HepG2 (cell line): ENCODE results near the gene ASCC3. TPM values are rescaled to one million over a fixed set of nuclear protein-coding genes. Genes with fewer than 3 reads are reported as not detected.

Source experiments
- ATAC-seq: fragments of 200-7000 bp; cut with Tn5 transposase; 3 replicates; pipeline ENCODE4 v1.9.1; 2020; ENCODE audit warnings: mild to moderate bottlenecking, moderate library complexity
- BruUV-seq: library from RNA; stranded (reverse); fragments of 400-500 nt; replicated peaks from 2 replicates; lab custom pipeline; 2021; lab: Mats Ljungman, UMichigan
- CTCF ChIA-PET: fragments of 300-600 bp; formaldehyde crosslinking; extraction: SDS; loops from one replicate; lab custom pipeline; 2021; ENCODE audit warnings: low total read pairs, inconsistent platforms, low intra/inter-chr PET ratio; lab: Yijun Ruan, JAX
- POLR2A ChIA-PET: fragments of 350-600 bp; sonication (Branson Sonifier 250); formaldehyde crosslinking; loops from one replicate; lab custom pipeline; 2020; ENCODE audit warnings: antibody characterized with exemption, inconsistent platforms; lab: Yijun Ruan, JAX
- DNase-seq: peaks from one replicate; pipeline ENCODE4 v3.0.0-alpha.2; 2015; ENCODE audit warnings: low spot score
- FAIRE-seq: peaks from 3 replicates; lab custom pipeline; 2011; peaks lifted over from hg19 to GRCh38; lab: Jason Lieb, UNC
- H2AFZ ChIP-seq: one replicate; pipeline ENCODE4 v1.6.1; 2011; ENCODE audit warnings: low read length, inconsistent platforms
- H3K27ac ChIP-seq: fragments of 300-600 bp; 3 replicates; pipeline ENCODE4 v1.8.0; 2011; ENCODE audit warnings: mixed run types, mild to moderate bottlenecking, mixed read lengths, low read length, inconsistent platforms; ENCODE audit not compliant: insufficient read depth; ENCODE audit errors: extremely low read length
- H3K27me3 ChIP-seq, 2 experiments: fragments of 200-600 bp in 1 of 2; 2 replicates in 1 of 2; 3 replicates in 1 of 2; pipeline versions ENCODE4 v1.6.0 to v1.8.0; 2011; ENCODE audit warnings: low read length in 2 of 2, mild to moderate bottlenecking in 2 of 2, moderate library complexity in 2 of 2, inconsistent platforms in 1 of 2; ENCODE audit not compliant: insufficient read depth in 2 of 2, control insufficient read depth in 1 of 2
- H3K36me3 ChIP-seq, 2 experiments: fragments of 200-600 bp in 1 of 2; replicated peaks in 1 of 2; 2 replicates in 1 of 2; 3 replicates in 1 of 2; pipeline versions ENCODE4 v1.5.1 to v1.8.0; 2011; ENCODE audit warnings: low read length in 2 of 2, inconsistent platforms in 1 of 2; ENCODE audit not compliant: insufficient read depth in 2 of 2, control insufficient read depth in 1 of 2
- H3K4me1 ChIP-seq: 2 replicates; pipeline ENCODE4 v1.5.1; 2012; ENCODE audit warnings: low read length, inconsistent platforms; ENCODE audit not compliant: insufficient read depth
- H3K4me2 ChIP-seq: 2 replicates; pipeline ENCODE4 v1.6.0; 2011; ENCODE audit warnings: low read depth, low read length, inconsistent platforms
- H3K4me3 ChIP-seq, 3 experiments: fragments of 200-600 bp in 1 of 3; sonication (generic), shearing (Covaris generic) in 1 of 3; replicated peaks in 1 of 3; 2 replicates each; pipeline ENCODE4 v1.5.1; 2011 to 2016; ENCODE audit warnings: low read length in 3 of 3, inconsistent platforms in 2 of 3, low read depth in 2 of 3, mild to moderate bottlenecking in 2 of 3, control low read depth in 1 of 3, mixed read lengths in 1 of 3; ENCODE audit not compliant: insufficient read depth in 1 of 3
- H3K79me2 ChIP-seq: one replicate; pipeline ENCODE4 v1.6.1; 2011; ENCODE audit warnings: low read length, inconsistent platforms; ENCODE audit not compliant: insufficient read depth
- H3K9ac ChIP-seq: 2 replicates; pipeline ENCODE4 v1.6.0; 2011; ENCODE audit warnings: mild to moderate bottlenecking, low read depth, low read length, inconsistent platforms; ENCODE audit not compliant: insufficient read depth
- H3K9me3 ChIP-seq: 2 replicates; pipeline ENCODE4 v1.5.1; 2012; ENCODE audit warnings: mild to moderate bottlenecking, low read length
- H4K20me1 ChIP-seq: 2 replicates; pipeline ENCODE4 v1.6.0; 2011; ENCODE audit warnings: inconsistent platforms, mild to moderate bottlenecking, low read length, moderate library complexity; ENCODE audit not compliant: insufficient read depth
- CTCF ChIP-seq: sonication (generic); formaldehyde crosslinking; IDR thresholded peaks from 2 replicates; pipeline ENCODE4 v1.5.0; 2020; ENCODE audit warnings: mild to moderate bottlenecking, missing genetic modification reagents, moderate library complexity
- JUNB ChIP-seq: sonication (generic); formaldehyde crosslinking; IDR thresholded peaks from 2 replicates; pipeline ENCODE4 v1.8.0; 2022; ENCODE audit warnings: missing genetic modification reagents, mild to moderate bottlenecking, borderline replicate concordance
- PCBP2 ChIP-seq: fragments of 200-400 bp; formaldehyde crosslinking; optimal IDR thresholded peaks from 2 replicates; pipeline ENCODE3; 2018; ENCODE audit warnings: low read length, low read depth; ENCODE audit not compliant: poor library complexity, severe bottlenecking
- SALL2 ChIP-seq: sonication (generic); formaldehyde crosslinking; IDR thresholded peaks from 2 replicates; pipeline ENCODE4 v1.8.1; 2023; ENCODE audit warnings: mild to moderate bottlenecking, missing genetic modification reagents, inconsistent platforms
- SMC3 ChIP-seq: IDR thresholded peaks from 2 replicates; pipeline ENCODE4 v1.6.1; 2011; ENCODE audit warnings: low read length, improper control_type of control experiment
- STAG1 ChIP-seq: sonication (generic); formaldehyde crosslinking; IDR thresholded peaks from 2 replicates; pipeline ENCODE4 v1.4.0; 2020; ENCODE audit warnings: missing genetic modification reagents
- ZNF281 ChIP-seq: sonication (generic); formaldehyde crosslinking; IDR thresholded peaks from 2 replicates; pipeline ENCODE4 v1.4.0; 2020; ENCODE audit warnings: missing genetic modification reagents, borderline replicate concordance
- ZNF615 ChIP-seq: sonication (generic); formaldehyde crosslinking; IDR thresholded peaks from 2 replicates; pipeline ENCODE4 v1.5.0; 2020; ENCODE audit warnings: mild to moderate bottlenecking, missing genetic modification reagents, borderline replicate concordance
- ZNF703 ChIP-seq: sonication (generic); formaldehyde crosslinking; IDR thresholded peaks from 2 replicates; pipeline ENCODE4 v1.5.1; 2020; ENCODE audit warnings: missing genetic modification reagents, mild to moderate bottlenecking, moderate library complexity, borderline replicate concordance
- whole genome bisulfite sequencing: methylation state at CpG from one replicate; pipeline ENCODE4 v1.1.6; 2017; ENCODE audit warnings: low lambda C conversion rate; 5-methylcytosine and 5-hydroxymethylcytosine counted together
- in situ Hi-C: cut with HindIII; loops from 2 replicates; pipeline ENCODE4 v1.10.0; 2017; ENCODE audit warnings: low pct_unique_long_range_greater_than_20kb; ENCODE audit not compliant: extremely low pct_ligation_motif_present
- intact Hi-C: fragments of 100-400 bp; cut with micrococcal nuclease; formaldehyde crosslinking; loops from one replicate; pipeline ENCODE4 v1.10.0; 2022; ENCODE audit not compliant: unreplicated experiment
- polyA plus RNA-seq, 8 experiments: library from polyadenylated mRNA; depleted of rRNA in 3 of 8; stranded (reverse) in 7 of 8; unstranded in 1 of 8; fragments of >200 nt; fragmentation: Illumina TruSeq in 4 of 8; extraction: Trizol in 4 of 8; gene quantifications; 2 replicates each; pipeline versions ENCODE4 v1.2.1 to v1.2.3, GENCODE V29; 2011 to 2016; ENCODE audit warnings: low read depth in 4 of 8, missing spikeins in 1 of 8, mixed read lengths in 1 of 8; ENCODE audit not compliant: insufficient read depth in 1 of 8
- total RNA-seq, 5 experiments: library from RNA; depleted of rRNA; stranded (reverse); fragments of >200 nt; fragmentation: Illumina TruSeq; extraction: Trizol; gene quantifications; 2 replicates each; pipeline ENCODE4 v1.2.3, GENCODE V29; 2016; ENCODE audit warnings: low read depth in 1 of 5
- TF ChIP-seq, protein P1 (sequence below): sonication (generic); formaldehyde crosslinking; IDR thresholded peaks from 2 replicates; pipeline ENCODE4 v1.4.0; 2020; ENCODE audit warnings: missing genetic modification reagents
- TF ChIP-seq, protein P2 (sequence below): IDR thresholded peaks from 2 replicates; pipeline ENCODE4 v1.6.1; 2012; ENCODE audit warnings: low read depth, low read length, improper control_type of control experiment

ASCC3 gene
- total and polyA plus RNA-seq, 2 of the 13 experiments (the other 11 are each of a cell fraction or from before 2014, with no cell fraction given), result 23.1 to 55.7 TPM

DNA sequence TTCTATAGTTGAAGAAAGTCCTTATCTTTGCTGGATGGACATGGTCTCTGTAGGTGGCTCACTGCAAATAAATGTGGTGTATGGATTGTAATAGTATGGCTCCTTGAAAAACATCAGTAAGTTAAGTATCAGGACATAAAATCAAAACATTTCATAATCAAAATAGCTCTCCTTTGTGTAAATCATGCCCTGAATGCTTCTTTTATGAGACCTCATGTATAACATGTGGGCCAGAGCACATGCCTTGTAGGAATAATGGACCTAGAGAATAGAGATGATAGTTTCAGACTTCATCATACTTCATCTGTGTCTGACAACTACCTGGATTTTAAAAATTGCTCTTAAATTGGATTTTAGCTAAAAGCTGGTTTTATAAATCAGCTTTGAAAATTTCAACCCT lies 159.9 kb downstream of the ASCC3 start (continued):
- TF ChIP-seq ZNF281 (CRISPR knock-in tag) (no peak), ZNF703 (CRISPR knock-in tag) (no peak), SALL2 (no peak), ZNF615 (CRISPR knock-in tag) (no peak)
- TF ChIP-seq, protein P1, sequence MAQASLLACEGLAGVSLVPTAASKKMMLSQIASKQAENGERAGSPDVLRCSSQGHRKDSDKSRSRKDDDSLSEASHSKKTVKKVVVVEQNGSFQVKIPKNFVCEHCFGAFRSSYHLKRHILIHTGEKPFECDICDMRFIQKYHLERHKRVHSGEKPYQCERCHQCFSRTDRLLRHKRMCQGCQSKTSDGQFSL (CRISPR knock-in tag), result no peak

DNA sequence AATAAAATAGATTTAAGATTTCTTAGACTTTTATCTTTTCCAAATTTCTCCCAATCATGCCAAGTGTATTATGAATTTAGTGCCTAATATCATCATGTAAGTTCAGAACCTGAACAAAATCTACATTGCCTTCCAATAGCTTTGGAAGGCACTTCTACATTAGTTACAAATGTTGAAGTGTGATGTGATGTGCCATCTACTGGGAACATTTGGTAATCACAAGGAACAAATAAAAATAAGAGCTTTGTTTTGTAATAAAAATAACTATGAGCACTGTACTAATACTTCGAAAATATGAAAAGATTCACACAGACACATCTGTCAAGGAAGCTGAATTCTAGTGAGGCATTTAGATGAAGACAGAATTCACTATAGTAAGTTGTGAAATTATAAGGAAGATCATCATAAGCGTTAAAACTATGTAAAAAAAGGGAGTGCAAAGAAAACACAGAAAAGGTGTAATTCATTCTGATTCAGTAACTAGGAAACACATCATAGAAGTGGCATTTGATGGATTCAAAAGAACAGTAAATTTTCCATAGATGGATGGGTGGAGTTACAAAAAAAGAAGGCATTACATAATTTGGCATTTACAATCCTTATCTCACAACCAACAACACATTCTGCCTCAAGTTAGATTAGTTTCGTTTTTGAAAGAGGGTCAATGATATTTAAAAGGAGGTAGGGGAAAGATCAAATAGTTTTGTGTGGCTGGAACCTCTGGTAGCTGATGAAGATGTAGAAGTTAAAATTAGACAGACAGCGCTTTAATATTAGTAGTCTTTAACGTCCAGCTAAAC lies 161.0 kb downstream of the ASCC3 start:
- no peaks in the 10 kb centered on the region for H3K79me2 ChIP-seq
- no TSS peak for BruUV-seq
- ATAC-seq (0 out of 3 replicates have a peak, but pooled peaks have one; percentile 33), FAIRE-seq (peak; percentile 32), DNase-seq (peak; percentile 9)
- no peaks in the 10 kb centered on the region for H4K20me1 ChIP-seq
- H3K4me2 ChIP-seq, result no peak overlapping the region
- no peaks in the 10 kb centered on the region; a peak in 1 of 5 replicates for H3K36me3 ChIP-seq
- no peak overlapping the region for H3K27ac ChIP-seq
- H2AFZ ChIP-seq, result no peak overlapping the region
- H3K4me1 ChIP-seq, result no peaks in the 10 kb centered on the region
- POLR2A ChIA-PET, result no interaction called here
- H3K4me3 ChIP-seq, result no peak overlapping the region
- WGBS, result 70% methylated on average over 5 of the region's 5 CpGs
- in situ Hi-C loops (no loop called here), intact Hi-C loops (loop anchor here (1.0 kb wide), 1 partner anchor 604 kb away; no protein-coding TSS in a partner anchor)
- TF ChIP-seq CTCF (peak; percentile 51), STAG1 (CRISPR knock-in tag) (peak; percentile 44), PCBP2 (no peak), SMC3 (0 out of 2 replicates have a peak, but pooled peaks have one; percentile 4), JUNB (no peak)
- TF ChIP-seq, protein P2, sequence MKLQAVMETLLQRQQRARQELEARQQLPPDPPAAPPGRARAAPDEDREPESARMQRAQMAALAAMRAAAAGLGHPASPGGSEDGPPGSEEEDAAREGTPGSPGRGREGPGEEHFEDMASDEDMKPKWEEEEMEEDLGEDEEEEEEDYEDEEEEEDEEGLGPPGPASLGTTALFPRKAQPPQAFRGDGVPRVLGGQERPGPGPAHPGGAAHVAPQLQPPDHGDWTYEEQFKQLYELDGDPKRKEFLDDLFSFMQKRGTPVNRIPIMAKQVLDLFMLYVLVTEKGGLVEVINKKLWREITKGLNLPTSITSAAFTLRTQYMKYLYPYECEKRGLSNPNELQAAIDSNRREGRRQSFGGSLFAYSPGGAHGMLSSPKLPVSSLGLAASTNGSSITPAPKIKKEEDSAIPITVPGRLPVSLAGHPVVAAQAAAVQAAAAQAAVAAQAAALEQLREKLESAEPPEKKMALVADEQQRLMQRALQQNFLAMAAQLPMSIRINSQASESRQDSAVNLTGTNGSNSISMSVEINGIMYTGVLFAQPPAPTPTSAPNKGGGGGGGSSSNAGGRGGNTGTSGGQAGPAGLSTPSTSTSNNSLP, result peak; percentile 55; the same call in 1 of the 2 replicates
- no peaks in the 10 kb centered on the region for H3K9me3 ChIP-seq
- CTCF ChIA-PET, result interaction anchor here (0.8 kb wide), 1 partner anchor 603 kb away, joined by 3 read pairs; no protein-coding TSS in a partner anchor
- H3K27me3 ChIP-seq, result no peaks in the 10 kb centered on the region
- no peak overlapping the region for H3K9ac ChIP-seq
